Right cardiac atrium (tissue), 5 donors: Measurements from ENCODE around the gene SLC49A3. TPM values are rescaled to one million over a fixed set of nuclear protein-coding genes. Genes with fewer than 3 reads are reported as not detected.
A peak's percentile ranks its signal among the peaks of the same experiment; 100 is the strongest.
"Not testable (repeated sequence)": the region's sequence is repeated elsewhere in the genome, so short reads cannot be mapped to it uniquely, and the experiment has no call there.

Experiments used
- ATAC-seq, 2 donors: fragments of 200-7000 bp; cut with Tn5 transposase; one replicate each; pipeline versions ENCODE4 v1.8.0 to v1.9.1; 2020; ENCODE audit warnings: moderate library complexity in 2 of 2, mild to moderate bottlenecking in 1 of 2
- DNase-seq, 3 donors: peaks; one replicate each; pipeline ENCODE4 v3.0.0-alpha.2; 2020
- H3K27ac ChIP-seq: one replicate; pipeline ENCODE4 v1.5.1; 2013; ENCODE audit warnings: mild to moderate bottlenecking, low read length, control low read depth, moderate library complexity
- H3K27me3 ChIP-seq: one replicate; pipeline ENCODE4 v1.6.1; 2013; ENCODE audit not compliant: control insufficient read depth, insufficient read depth
- H3K4me1 ChIP-seq: one replicate; pipeline ENCODE4 v1.6.1; 2013; ENCODE audit warnings: low read length; ENCODE audit not compliant: control insufficient read depth, insufficient read depth
- H3K4me3 ChIP-seq: one replicate; pipeline ENCODE4 v1.5.1; 2013; ENCODE audit warnings: low read length, control low read depth
- H3K9me3 ChIP-seq: one replicate; pipeline ENCODE4 v1.6.1; 2013; ENCODE audit warnings: low read length; ENCODE audit not compliant: control insufficient read depth
- WGBS: extraction: QIAGEN DNeasy Blood & Tissue Kit; methylation state at CpG from one replicate; pipeline ENCODE4 v1.1.7; 2013; 5-methylcytosine and 5-hydroxymethylcytosine counted together
- intact Hi-C, 4 donors: fragments of 100-400 bp; cut with DNase I; formaldehyde crosslinking; loops; one replicate each; pipeline versions ENCODE4 v1.11.0 to v1.14.0; 2022 to 2023
- polyA plus RNA-seq: library from polyadenylated mRNA; stranded (reverse); fragments of 200-250 nt; gene quantifications from one replicate; pipeline ENCODE4 v1.2.3, GENCODE V29; 2013
- total RNA-seq, 4 donors: library from RNA; stranded (reverse); fragmentation: NEBNext Ultra II Directional; extraction: Animal tissue kit (Norgen Biotek cat#: 25700); gene quantifications; one replicate each; pipeline ENCODE4 v1.2.1, GENCODE V29; 2021
- donor health status: healthy with polysubstance abuse.
- donor health status: DM: no; HTN: yes; CAD: no.
- donor health status: DM: no; HTN: no; CAD: no.
- donor health status: DM: no; HTN: yes; CAD: no; lungs with severe emphysema.
- donor health status: DM: yes; HTN: yes; CAD: no.

SLC49A3 gene
- total and polyA plus RNA-seq, 5 donors: 10.6 to 19.5 (median 15.7) TPM

GRCh38 chr4:700587-701264 is 11.8 kb upstream of the SLC49A3 start:
- DNase-seq: peak in 1 of 3 donors; percentile 18

GRCh38 chr4:699816-700580 is 11.0 kb upstream of the SLC49A3 start:
- 81% methylated on average over 27 of the region's 27 CpGs for WGBS
- Histone ChIP-seq H3K4me1 (no peaks in the 10 kb centered on the region), H3K27me3 (no peaks in the 10 kb centered on the region), H3K27ac (no peak overlapping the region), H3K9me3 (no peaks in the 10 kb centered on the region), H3K4me3 (no peak overlapping the region)
- no peak for ATAC-seq
- peak in 1 of 3 donors; percentile 16 for DNase-seq
- intact Hi-C loops: no loop called here

More at GRCh38 chr4:700587-701264, 11.8 kb upstream of the SLC49A3 start:
- H3K4me3 ChIP-seq: no peak overlapping the region
- intact Hi-C loops: no loop called here
- H3K27ac ChIP-seq: no peak overlapping the region
- H3K4me1 ChIP-seq: no peaks in the 10 kb centered on the region
- H3K9me3 ChIP-seq: no peaks in the 10 kb centered on the region
- ATAC-seq: no peak
- 75% methylated on average over 16 of the region's 16 CpGs for WGBS
- no peaks in the 10 kb centered on the region for H3K27me3 ChIP-seq

GRCh38 chr4:694341-694940 is 5.5 kb upstream of the SLC49A3 start:
- H3K4me3 ChIP-seq, H3K27ac ChIP-seq, H3K4me1 ChIP-seq, ATAC-seq, H3K9me3 ChIP-seq, H3K27me3 ChIP-seq, intact Hi-C loops: not testable (repeated sequence)
- DNase-seq: peak in 1 of 3 donors; percentile 7
- WGBS: 87% methylated on average over 12 of the region's 12 CpGs

GRCh38 chr4:692771-693554 is 4.0 kb upstream of the SLC49A3 start:
- Histone ChIP-seq H3K4me1 (peaks cover 5% of the 10 kb centered on the region), H3K4me3 (no peak overlapping the region), H3K27ac (no peak overlapping the region), H3K27me3 (no peaks in the 10 kb centered on the region), H3K9me3 (no peaks in the 10 kb centered on the region)
- 77% methylated on average over 32 of the region's 32 CpGs for WGBS
- ATAC-seq (no peak), DNase-seq (peak in 1 of 3 donors; percentile 52)
- intact Hi-C loops: no loop called here

- peak overlapping the region; percentile 54 for H3K27ac ChIP-seq
- intact Hi-C loops: no loop called here
- H3K4me1 ChIP-seq: peaks cover 9% of the 10 kb centered on the region
- WGBS: 76% methylated on average over 8 of the region's 8 CpGs
- H3K27me3 ChIP-seq: no peaks in the 10 kb centered on the region
- no peaks in the 10 kb centered on the region for H3K9me3 ChIP-seq
- peak overlapping the region; percentile 47 for H3K4me3 ChIP-seq
- no peak for DNase-seq
- ATAC-seq: no peak
Measured at GRCh38 chr4:689723-690122, 772 bp upstream of the SLC49A3 start.

- Histone ChIP-seq H3K27me3 (no peaks in the 10 kb centered on the region), H3K4me1 (peaks cover 9% of the 10 kb centered on the region), H3K4me3 (peak overlapping the region; percentile 47), H3K27ac (peak overlapping the region; percentile 54), H3K9me3 (no peaks in the 10 kb centered on the region)
- intact Hi-C loops: no loop called here
- peak; percentile 50 to 68 (median 68) for DNase-seq
- peak; percentile 2 to 3 for ATAC-seq
- 75% methylated on average over 26 of the region's 26 CpGs for WGBS
Measured at GRCh38 chr4:687971-688853, 739 bp downstream of the SLC49A3 start.

- DNase-seq (peak; percentile 94 to 96 (median 95)), ATAC-seq (peak; percentile 84 to 85)
- no peaks in the 10 kb centered on the region for H3K9me3 ChIP-seq
- H3K27ac ChIP-seq: peak overlapping the region; percentile 42
- intact Hi-C loops: no loop called here
- H3K4me3 ChIP-seq: no peak overlapping the region
- peaks cover 9% of the 10 kb centered on the region for H3K4me1 ChIP-seq
- 45% methylated on average over 38 of the region's 38 CpGs for WGBS
- no peaks in the 10 kb centered on the region for H3K27me3 ChIP-seq
Measured at GRCh38 chr4:687048-687970, 1.6 kb downstream of the SLC49A3 start.

- Histone ChIP-seq H3K27me3 (no peaks in the 10 kb centered on the region), H3K9me3 (no peaks in the 10 kb centered on the region), H3K4me1 (peaks cover 9% of the 10 kb centered on the region), H3K4me3 (no peak overlapping the region), H3K27ac (no peak overlapping the region)
- DNase-seq (peak in 2 of 3 donors; percentile 65 to 73), ATAC-seq (no peak)
- intact Hi-C loops: no loop called here
- WGBS: 93% methylated on average over 31 of the region's 31 CpGs
Measured at GRCh38 chr4:686413-687040, 2.4 kb downstream of the SLC49A3 start.
